Measurements from ENCODE around the gene SCN10A. TPM values are rescaled to one million over a fixed set of nuclear protein-coding genes. Genes with fewer than 3 reads are reported as not detected.

The SCN10A gene
- total RNA-seq, 1 experiment from 2014 or later = not detected

GRCh38 chr3:38805765-38806386, 10.1 kb downstream of the SCN10A start:
- no peaks in the 10 kb centered on the region for H3K9me3 Mint-ChIP-seq
- H3K4me3 Mint-ChIP-seq = no peak overlapping the region
- no peak overlapping the region for H3K27ac Mint-ChIP-seq
- DNase-seq (ENCODE audit: low spot score) (peak; percentile 74), ATAC-seq (peak; percentile 87)
- peaks cover 20% of the 10 kb centered on the region; the same call in 1 of the 2 replicates for H3K27me3 Mint-ChIP-seq (ENCODE audit: low read depth)
- H3K4me1 Mint-ChIP-seq = peaks cover 5% of the 10 kb centered on the region
- ChIA-PET POLR2A (interaction anchor here (0.8 kb wide), 1 partner anchor 23 kb away, joined by 3 read pairs; no protein-coding TSS in a partner anchor), CTCF (interaction anchor here (0.6 to 1.7 kb wide), 5 partner anchors 67 to 194 kb away, joined by 3 to 9 read pairs (median 5); no protein-coding TSS in a partner anchor)
- H3K36me3 Mint-ChIP-seq = no peaks in the 10 kb centered on the region
- TF ChIP-seq NFYB (CRISPR knock-in tag; conservative IDR thresholded peaks at IDR 0.05; ENCODE audit: low read depth) = peak; percentile 53; the same call in 1 of the 2 replicates
- TF ChIP-seq USF2 (CRISPR knock-in tag; IDR thresholded peaks at IDR 0.05) = peak; percentile 60
- peak; percentile 99 for TF ChIP-seq PREB (CRISPR knock-in tag; IDR thresholded peaks at IDR 0.05; ENCODE audit: borderline replicate concordance)
- peak; percentile 88; the same call in 1 of the 2 replicates for TF ChIP-seq AFF4 (CRISPR knock-in tag; IDR thresholded peaks at IDR 0.05; ENCODE audit: borderline replicate concordance)
- peak; percentile 97 for TF ChIP-seq MYBL2 (CRISPR knock-in tag; IDR thresholded peaks at IDR 0.05)
- TF ChIP-seq AR (CRISPR knock-in tag; IDR thresholded peaks at IDR 0.05) = no peak
- peak; percentile 98 for TF ChIP-seq NR3C1 (CRISPR knock-in tag; conservative IDR thresholded peaks at IDR 0.05; ENCODE audit: low read depth)
- TF ChIP-seq IRF2 (CRISPR knock-in tag; IDR thresholded peaks at IDR 0.05; ENCODE audit: borderline replicate concordance, low read depth) = 0 out of 2 replicates have a peak, but pooled peaks have one; percentile 69
- peak; percentile 99 for TF ChIP-seq JUN (CRISPR knock-in tag; IDR thresholded peaks at IDR 0.05)
- TF ChIP-seq ZNF138 (CRISPR knock-in tag; conservative IDR thresholded peaks at IDR 0.05) = 0 out of 2 replicates have a peak, but pooled peaks have one; percentile 75
- peak; percentile 71; the same call in 1 of the 2 replicates for TF ChIP-seq ZNF121 (CRISPR knock-in tag; IDR thresholded peaks at IDR 0.05)
- TF ChIP-seq FOXK1 (CRISPR knock-in tag; IDR thresholded peaks at IDR 0.05) = peak; percentile 97
- peak; percentile 98 for TF ChIP-seq IRF1 (CRISPR knock-in tag; IDR thresholded peaks at IDR 0.05)
- TF ChIP-seq ZNF263 (CRISPR knock-in tag; IDR thresholded peaks at IDR 0.05; ENCODE audit: low read depth) = peak; percentile 68; the same call in 1 of the 2 replicates
- TF ChIP-seq ZSCAN18 (CRISPR knock-in tag; IDR thresholded peaks at IDR 0.05) = peak; percentile 94
- peak; percentile 99 for TF ChIP-seq FOXP4 (CRISPR knock-in tag; IDR thresholded peaks at IDR 0.05)
- peak; percentile 98 for TF ChIP-seq TEAD4 (CRISPR knock-in tag; IDR thresholded peaks at IDR 0.05)
- peak; percentile 96 for TF ChIP-seq E2F1 (CRISPR knock-in tag; IDR thresholded peaks at IDR 0.05)
- peak; percentile 90; the same call in 1 of the 2 replicates for TF ChIP-seq TCF7 (CRISPR knock-in tag; IDR thresholded peaks at IDR 0.05; ENCODE audit: low read depth)
- TF ChIP-seq ZNF317 (CRISPR knock-in tag; IDR thresholded peaks at IDR 0.05; ENCODE audit: borderline replicate concordance, low read depth) = peak; percentile 61; the same call in 1 of the 2 replicates
- peak; percentile 90; the same call in 1 of the 2 replicates for TF ChIP-seq ELF4 (CRISPR knock-in tag; IDR thresholded peaks at IDR 0.05; ENCODE audit: low read depth)
- TF ChIP-seq NFE2L1 (CRISPR knock-in tag; IDR thresholded peaks at IDR 0.05) = peak; percentile 99
